Right cardiac atrium (tissue), 5 donors: ENCODE data around the gene ZNF273. TPM values are rescaled to one million over a fixed set of nuclear protein-coding genes. Genes with fewer than 3 reads are reported as not detected.

Source experiments
- ATAC-seq, 2 donors: fragments of 200-7000 bp; cut with Tn5 transposase; one replicate each; pipeline versions ENCODE4 v1.8.0 to v1.9.1; 2020; ENCODE audit warnings: moderate library complexity in 2 of 2, mild to moderate bottlenecking in 1 of 2
- DNase-seq, 3 donors: peaks; one replicate each; pipeline ENCODE4 v3.0.0-alpha.2; 2020
- H3K27ac ChIP-seq: one replicate; pipeline ENCODE4 v1.5.1; 2013; ENCODE audit warnings: mild to moderate bottlenecking, low read length, control low read depth, moderate library complexity
- H3K27me3 ChIP-seq: one replicate; pipeline ENCODE4 v1.6.1; 2013; ENCODE audit not compliant: control insufficient read depth, insufficient read depth
- H3K4me1 ChIP-seq: one replicate; pipeline ENCODE4 v1.6.1; 2013; ENCODE audit warnings: low read length; ENCODE audit not compliant: control insufficient read depth, insufficient read depth
- H3K4me3 ChIP-seq: one replicate; pipeline ENCODE4 v1.5.1; 2013; ENCODE audit warnings: low read length, control low read depth
- H3K9me3 ChIP-seq: one replicate; pipeline ENCODE4 v1.6.1; 2013; ENCODE audit warnings: low read length; ENCODE audit not compliant: control insufficient read depth
- WGBS: extraction: QIAGEN DNeasy Blood & Tissue Kit; methylation state at CpG from one replicate; pipeline ENCODE4 v1.1.7; 2013; 5-methylcytosine and 5-hydroxymethylcytosine counted together
- intact Hi-C, 4 donors: fragments of 100-400 bp; cut with DNase I; formaldehyde crosslinking; loops; one replicate each; pipeline versions ENCODE4 v1.11.0 to v1.14.0; 2022 to 2023
- polyA plus RNA-seq: library from polyadenylated mRNA; stranded (reverse); fragments of 200-250 nt; gene quantifications from one replicate; pipeline ENCODE4 v1.2.3, GENCODE V29; 2013
- total RNA-seq, 4 donors: library from RNA; stranded (reverse); fragmentation: NEBNext Ultra II Directional; extraction: Animal tissue kit (Norgen Biotek cat#: 25700); gene quantifications; one replicate each; pipeline ENCODE4 v1.2.1, GENCODE V29; 2021
- donor health status: healthy with polysubstance abuse.
- donor health status: DM: no; HTN: yes; CAD: no.
- donor health status: DM: no; HTN: no; CAD: no.
- donor health status: DM: no; HTN: yes; CAD: no; lungs with severe emphysema.
- donor health status: DM: yes; HTN: yes; CAD: no.

The ZNF273 gene
- total and polyA plus RNA-seq, 5 donors = 2.6 to 3.9 (median 3.1) TPM

- ATAC-seq (no peak), DNase-seq (no peak)
- H3K4me3 ChIP-seq = peak overlapping the region; percentile 1
- WGBS = 77% methylated on average over 34 of the region's 34 CpGs
- H3K27me3 ChIP-seq = no peaks in the 10 kb centered on the region
- H3K9me3 ChIP-seq = no peaks in the 10 kb centered on the region
- no peaks in the 10 kb centered on the region for H3K4me1 ChIP-seq
- intact Hi-C loops = no loop called here
- no peak overlapping the region for H3K27ac ChIP-seq
Measured at GRCh38 chr7:64877714-64878610, 25.1 kb upstream of the ZNF273 start.

DNA sequence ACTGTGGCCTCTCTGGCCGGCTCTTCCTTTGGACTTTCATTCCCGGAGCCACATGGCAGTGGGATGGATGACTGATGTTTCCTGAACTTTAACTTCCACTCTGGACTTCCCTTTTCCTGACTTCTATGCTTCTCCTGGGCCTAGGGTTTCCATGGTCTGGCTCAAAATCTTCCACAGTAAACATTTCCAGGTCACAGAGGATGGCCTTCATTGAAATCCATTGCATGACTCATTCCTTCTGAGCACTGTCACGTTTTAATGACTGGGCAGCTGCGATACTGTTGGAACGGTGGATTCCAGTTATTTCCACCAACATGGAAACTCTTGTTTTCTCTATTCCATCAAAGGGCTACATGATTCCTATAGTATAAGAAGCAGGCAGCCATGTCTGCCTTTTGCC lies 24.4 kb upstream of the ZNF273 start:
- no peaks in the 10 kb centered on the region for H3K27me3 ChIP-seq
- H3K27ac ChIP-seq = no peak overlapping the region
- intact Hi-C loops = no loop called here
- WGBS = 71% methylated on average over 5 of the region's 5 CpGs
- ATAC-seq = peak in 1 of 2 donors; percentile 2
- no peak overlapping the region for H3K4me3 ChIP-seq
- no peak for DNase-seq
- H3K4me1 ChIP-seq = no peaks in the 10 kb centered on the region
- H3K9me3 ChIP-seq = no peaks in the 10 kb centered on the region

DNA sequence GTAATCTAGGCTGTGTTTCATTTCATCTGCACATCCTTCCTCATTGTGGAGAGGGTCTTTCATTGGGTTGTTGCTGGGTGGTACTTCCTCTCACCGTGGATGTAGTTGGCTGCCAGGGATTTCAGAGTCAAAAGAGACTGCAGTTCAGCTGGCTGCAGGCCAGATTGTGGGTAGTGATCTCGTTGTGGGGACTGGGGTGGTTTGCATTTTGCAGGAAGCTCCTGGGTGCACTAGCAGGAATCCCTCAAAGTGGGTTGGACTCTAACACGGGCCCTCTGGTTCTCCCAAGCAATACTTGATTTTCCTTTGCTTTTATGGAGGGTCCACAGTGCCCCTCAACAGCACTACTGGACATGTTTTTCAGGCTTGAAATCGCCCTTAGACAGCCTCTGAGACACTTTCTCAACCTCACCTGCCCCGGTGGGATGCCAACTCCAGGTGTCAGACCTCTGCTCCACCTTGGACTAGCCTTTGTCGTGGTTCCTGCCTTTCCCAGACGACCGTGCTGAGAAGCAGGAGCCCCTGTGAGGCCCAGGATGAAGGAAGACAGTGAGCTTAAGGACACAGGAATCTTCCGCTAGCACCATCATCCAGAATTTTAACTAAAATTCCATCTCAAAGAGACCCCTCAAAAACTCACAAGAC lies 23.9 kb upstream of the ZNF273 start:
- H3K9me3 ChIP-seq = no peaks in the 10 kb centered on the region
- no peak for DNase-seq
- intact Hi-C loops = no loop called here

DNA sequence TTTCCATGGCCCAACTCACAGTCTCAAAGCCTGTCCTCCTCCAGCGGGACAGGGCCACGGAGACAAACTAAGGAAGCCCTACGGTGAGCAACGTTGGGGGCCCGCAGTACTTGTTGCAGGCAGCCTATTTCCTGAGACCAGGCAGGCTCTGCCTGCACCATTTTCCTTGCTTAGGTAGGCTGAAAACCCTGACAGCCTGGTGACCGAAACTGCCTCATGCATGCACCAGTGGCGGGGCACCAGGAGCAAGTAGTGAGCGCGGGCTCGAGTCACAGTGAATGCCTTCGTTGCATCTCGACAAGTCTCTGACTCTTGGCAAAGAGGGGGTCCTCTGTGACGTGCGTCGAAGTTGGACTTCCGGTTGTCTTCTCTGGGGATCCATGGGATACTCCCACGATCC lies 23.3 kb upstream of the ZNF273 start:
- no peak for DNase-seq
- Histone ChIP-seq H3K4me3 (no peak overlapping the region), H3K9me3 (no peaks in the 10 kb centered on the region), H3K27me3 (no peaks in the 10 kb centered on the region), H3K4me1 (no peaks in the 10 kb centered on the region), H3K27ac (no peak overlapping the region)
- ATAC-seq = no peak
- intact Hi-C loops = no loop called here
- 94% methylated on average over 17 of the region's 17 CpGs for WGBS

More for the DNA sequence above, 23.9 kb upstream of the ZNF273 start:
- H3K4me1 ChIP-seq = no peaks in the 10 kb centered on the region
- H3K4me3 ChIP-seq = no peak overlapping the region
- H3K27ac ChIP-seq = no peak overlapping the region
- no peaks in the 10 kb centered on the region for H3K27me3 ChIP-seq
- no peak for ATAC-seq
- WGBS = 74% methylated on average over 9 of the region's 9 CpGs

- ATAC-seq = no peak
- DNase-seq = no peak
- Histone ChIP-seq H3K4me3 (no peak overlapping the region), H3K27me3 (no peaks in the 10 kb centered on the region), H3K9me3 (no peaks in the 10 kb centered on the region), H3K27ac (no peak overlapping the region), H3K4me1 (no peaks in the 10 kb centered on the region)
- intact Hi-C loops = no loop called here
- WGBS = 97% methylated on average over 38 of the region's 38 CpGs
Measured at GRCh38 chr7:64880322-64881297, 22.5 kb upstream of the ZNF273 start.

GRCh38 chr7:64881461-64882287 lies 21.4 kb upstream of the ZNF273 start:
- intact Hi-C loops = no loop called here
- H3K27me3 ChIP-seq = no peaks in the 10 kb centered on the region
- WGBS = 78% methylated on average over 26 of the region's 26 CpGs
- no peaks in the 10 kb centered on the region for H3K4me1 ChIP-seq
- ATAC-seq (no peak), DNase-seq (peak in 1 of 3 donors; percentile 39)
- no peaks in the 10 kb centered on the region for H3K9me3 ChIP-seq
- no peak overlapping the region for H3K27ac ChIP-seq
- H3K4me3 ChIP-seq = no peak overlapping the region

GRCh38 chr7:64882341-64883112 lies 20.5 kb upstream of the ZNF273 start:
- Histone ChIP-seq H3K4me3 (peak overlapping the region; percentile 42), H3K27me3 (no peaks in the 10 kb centered on the region), H3K4me1 (no peaks in the 10 kb centered on the region), H3K27ac (no peak overlapping the region), H3K9me3 (no peaks in the 10 kb centered on the region)
- DNase-seq = peak; percentile 88 to 94 (median 94)
- peak; percentile 95 for ATAC-seq
- 9% methylated on average over 55 of the region's 55 CpGs for WGBS
- intact Hi-C loops = no loop called here

DNA sequence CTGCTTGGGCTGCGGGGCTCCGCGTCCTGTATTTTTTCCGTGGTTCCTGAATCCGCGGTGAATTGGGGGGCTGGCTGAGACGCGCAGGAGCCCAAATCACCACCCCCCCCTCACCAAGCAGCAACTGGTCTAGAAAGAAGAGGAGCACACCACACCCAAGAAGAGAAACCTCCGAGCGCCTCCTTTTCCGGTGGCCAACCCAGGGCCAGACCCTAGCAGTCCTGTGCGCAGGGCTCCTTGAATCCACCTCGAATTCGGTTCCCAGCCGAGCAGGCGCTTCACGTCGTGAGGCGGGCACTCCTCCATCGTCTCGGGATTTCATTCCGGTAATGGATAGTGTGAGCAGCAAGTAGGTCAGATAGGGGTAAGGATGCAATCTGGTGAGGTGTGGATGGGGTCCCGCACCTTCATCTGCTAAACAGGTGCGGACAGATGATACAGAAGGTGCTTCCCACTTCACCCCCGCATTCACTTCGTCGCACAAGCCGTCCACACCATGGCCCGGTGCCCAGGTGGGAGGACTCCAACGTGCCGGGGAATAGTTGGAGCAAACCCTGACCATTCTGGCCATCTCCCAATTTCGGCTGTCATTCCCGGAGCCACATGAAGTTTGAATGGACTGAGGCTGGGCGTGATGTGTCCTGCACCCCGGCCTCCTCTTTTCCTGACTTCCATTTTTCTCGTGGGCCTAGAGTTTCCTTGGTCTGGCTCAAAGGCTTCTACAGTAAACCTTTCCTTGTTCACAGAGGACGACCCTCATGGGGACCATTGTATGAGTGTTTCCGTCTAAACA lies 19.8 kb upstream of the ZNF273 start:
- WGBS = 49% methylated on average over 38 of the region's 38 CpGs
- ATAC-seq (peak in 1 of 2 donors; percentile 13), DNase-seq (peak in 2 of 3 donors; percentile 65 to 72)
- intact Hi-C loops = no loop called here
- no peaks in the 10 kb centered on the region for H3K27me3 ChIP-seq
- no peak overlapping the region for H3K27ac ChIP-seq
- H3K9me3 ChIP-seq = no peaks in the 10 kb centered on the region
- peak overlapping the region; percentile 42 for H3K4me3 ChIP-seq
- no peaks in the 10 kb centered on the region for H3K4me1 ChIP-seq
